NB4 (cell line): ENCODE measurements around the gene CSAG1.
"Not testable (repeated sequence)": the region's sequence is repeated elsewhere in the genome, so short reads cannot be mapped to it uniquely, and the experiment has no call there.

Source experiments
- DNase-seq: peaks from one replicate; pipeline ENCODE4 v3.0.0; 2010; ENCODE audit warnings: low read depth
- H3K4me3 ChIP-seq: one replicate; pipeline ENCODE4 v1.5.1; 2011; ENCODE audit warnings: mild to moderate bottlenecking, low read depth, low read length, moderate library complexity
- MYC ChIP-seq: IDR thresholded peaks from 2 replicates; pipeline ENCODE4 v1.6.1; 2011; ENCODE audit warnings: low read depth, low read length
- POLR2A ChIP-seq: IDR thresholded peaks from 2 replicates; pipeline ENCODE4 v1.6.1; 2011; ENCODE audit warnings: mild to moderate bottlenecking; ENCODE audit not compliant: insufficient read length; ENCODE audit errors: extremely low read depth
- TF ChIP-seq, protein P1 (sequence below): IDR thresholded peaks from 2 replicates; pipeline ENCODE4 v1.6.1; 2011; ENCODE audit warnings: low read depth, low read length
- TF ChIP-seq, protein P2 (sequence below): IDR thresholded peaks from one replicate; pipeline ENCODE4 v1.5.1; 2012; ENCODE audit warnings: low read depth, low read length

The CSAG1 gene

DNA sequence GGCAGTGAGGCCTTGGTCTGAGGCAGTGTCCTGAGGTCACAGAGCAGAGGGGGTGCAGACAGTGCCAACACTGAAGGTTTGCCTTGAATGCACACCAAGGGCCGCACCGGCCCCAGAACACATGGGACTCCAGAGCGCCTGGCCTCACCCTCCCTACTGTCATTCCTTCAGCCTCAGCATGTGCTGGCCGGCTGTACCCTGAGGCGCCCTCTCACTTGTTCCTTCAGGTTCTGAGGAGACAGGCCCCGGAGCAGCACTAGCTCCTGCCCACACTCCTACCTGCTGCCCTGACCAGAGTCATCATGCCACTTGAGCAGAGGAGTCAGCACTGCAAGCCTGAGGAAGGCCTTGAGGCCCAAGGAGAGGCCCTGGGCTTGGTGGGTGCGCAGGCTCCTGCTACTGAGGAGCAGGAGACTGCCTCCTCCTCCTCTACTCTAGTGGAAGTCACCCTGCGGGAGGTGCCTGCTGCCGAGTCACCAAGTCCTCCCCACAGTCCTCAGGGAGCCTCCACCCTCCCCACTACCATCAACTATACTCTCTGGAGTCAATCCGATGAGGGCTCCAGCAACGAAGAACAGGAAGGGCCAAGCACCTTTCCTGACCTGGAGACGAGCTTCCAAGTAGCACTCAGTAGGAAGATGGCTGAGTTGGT is 2.5 kb upstream of the CSAG1 start:
- H3K4me3 ChIP-seq, result no peak overlapping the region
- DNase-seq, result no peak
- TF ChIP-seq, protein P1, sequence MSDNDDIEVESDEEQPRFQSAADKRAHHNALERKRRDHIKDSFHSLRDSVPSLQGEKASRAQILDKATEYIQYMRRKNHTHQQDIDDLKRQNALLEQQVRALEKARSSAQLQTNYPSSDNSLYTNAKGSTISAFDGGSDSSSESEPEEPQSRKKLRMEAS, result no peak
- TF ChIP-seq, protein P2, sequence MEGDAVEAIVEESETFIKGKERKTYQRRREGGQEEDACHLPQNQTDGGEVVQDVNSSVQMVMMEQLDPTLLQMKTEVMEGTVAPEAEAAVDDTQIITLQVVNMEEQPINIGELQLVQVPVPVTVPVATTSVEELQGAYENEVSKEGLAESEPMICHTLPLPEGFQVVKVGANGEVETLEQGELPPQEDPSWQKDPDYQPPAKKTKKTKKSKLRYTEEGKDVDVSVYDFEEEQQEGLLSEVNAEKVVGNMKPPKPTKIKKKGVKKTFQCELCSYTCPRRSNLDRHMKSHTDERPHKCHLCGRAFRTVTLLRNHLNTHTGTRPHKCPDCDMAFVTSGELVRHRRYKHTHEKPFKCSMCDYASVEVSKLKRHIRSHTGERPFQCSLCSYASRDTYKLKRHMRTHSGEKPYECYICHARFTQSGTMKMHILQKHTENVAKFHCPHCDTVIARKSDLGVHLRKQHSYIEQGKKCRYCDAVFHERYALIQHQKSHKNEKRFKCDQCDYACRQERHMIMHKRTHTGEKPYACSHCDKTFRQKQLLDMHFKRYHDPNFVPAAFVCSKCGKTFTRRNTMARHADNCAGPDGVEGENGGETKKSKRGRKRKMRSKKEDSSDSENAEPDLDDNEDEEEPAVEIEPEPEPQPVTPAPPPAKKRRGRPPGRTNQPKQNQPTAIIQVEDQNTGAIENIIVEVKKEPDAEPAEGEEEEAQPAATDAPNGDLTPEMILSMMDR, result no peak
- TF ChIP-seq POLR2A, result no peak
- TF ChIP-seq MYC, result no peak

DNA sequence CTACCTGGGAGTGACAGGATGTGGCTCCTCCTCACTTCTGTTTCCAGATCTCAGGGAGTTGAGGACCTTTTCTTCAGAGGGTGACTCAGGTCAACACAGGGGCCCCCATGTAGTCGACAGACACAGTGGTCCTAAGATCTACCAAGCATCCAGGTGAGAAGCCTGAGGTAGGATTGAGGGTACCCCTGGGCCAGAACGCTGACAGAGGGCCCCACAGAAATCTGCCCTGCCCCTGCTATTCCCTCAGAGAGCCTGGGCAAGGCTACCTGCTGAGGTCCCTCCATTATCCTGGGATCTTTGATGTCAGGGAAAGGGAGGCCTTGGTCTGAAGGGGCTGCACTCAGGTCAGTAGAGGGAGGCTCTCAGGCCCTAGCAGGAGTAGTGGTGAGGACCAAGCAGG is 1.6 kb upstream of the CSAG1 start:
- H3K4me3 ChIP-seq, result no peak overlapping the region
- DNase-seq, result no peak
- TF ChIP-seq MYC (no peak), POLR2A (no peak)
- TF ChIP-seq, protein P1, result no peak
- TF ChIP-seq, protein P2, result no peak

DNA sequence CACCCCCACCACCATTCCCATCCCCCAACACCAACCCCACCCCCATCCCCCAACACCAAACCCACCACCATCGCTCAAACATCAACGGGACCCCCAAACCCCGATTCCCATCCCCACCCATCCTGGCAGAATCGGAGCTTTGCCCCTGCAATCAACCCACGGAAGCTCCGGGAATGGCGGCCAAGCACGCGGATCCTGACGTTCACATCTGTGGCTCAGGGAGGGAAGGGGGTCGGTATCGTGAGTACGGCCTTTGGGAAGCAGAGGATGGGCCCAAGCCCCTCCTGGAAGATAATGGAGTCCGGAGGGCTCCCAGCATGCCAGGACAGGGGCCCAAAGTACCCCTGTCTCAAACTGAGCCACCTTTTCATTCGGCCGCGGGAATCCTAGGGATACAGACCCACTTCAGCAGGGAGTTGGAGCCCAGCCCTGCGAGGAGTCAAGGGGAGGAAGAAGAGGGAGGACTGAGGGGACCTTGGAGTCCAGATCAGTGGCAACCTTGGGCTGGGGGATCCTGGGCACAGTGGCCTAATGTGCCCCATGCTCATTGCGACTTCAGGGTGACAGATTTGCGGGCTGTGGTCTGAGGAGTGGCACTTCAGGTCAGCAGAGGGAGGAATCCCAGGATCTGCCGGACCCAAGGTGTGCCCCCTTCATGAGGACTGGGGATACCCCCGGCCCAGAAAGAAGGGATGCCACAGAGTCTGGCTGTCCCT is 780 bp upstream of the CSAG1 start:
- not testable (repeated sequence) for H3K4me3 ChIP-seq, DNase-seq

DNA sequence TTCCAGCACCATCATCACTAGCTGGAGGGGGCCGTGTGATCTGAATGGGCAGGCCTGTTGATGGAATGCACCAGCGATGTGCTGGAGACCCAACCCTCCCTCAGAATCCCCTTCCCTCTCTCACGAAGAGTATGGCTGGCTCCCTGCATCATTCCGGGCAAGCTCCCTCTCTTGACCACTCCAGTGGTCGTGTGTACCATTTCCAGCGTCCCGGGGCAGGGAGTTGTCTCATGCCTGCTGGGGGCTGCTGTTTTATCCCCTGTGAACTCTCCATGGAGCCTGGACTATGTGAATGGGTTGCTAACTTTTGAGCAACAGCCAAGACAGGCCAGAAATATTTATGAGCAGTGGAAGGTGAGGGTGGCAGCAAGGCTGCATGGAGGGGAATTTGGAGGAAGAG is 8.1 kb downstream of the CSAG1 start:
- no peak overlapping the region for H3K4me3 ChIP-seq
- TF ChIP-seq MYC (no peak), POLR2A (no peak)
- TF ChIP-seq, protein P2, result no peak
- TF ChIP-seq, protein P1, result no peak
- no peak for DNase-seq

DNA sequence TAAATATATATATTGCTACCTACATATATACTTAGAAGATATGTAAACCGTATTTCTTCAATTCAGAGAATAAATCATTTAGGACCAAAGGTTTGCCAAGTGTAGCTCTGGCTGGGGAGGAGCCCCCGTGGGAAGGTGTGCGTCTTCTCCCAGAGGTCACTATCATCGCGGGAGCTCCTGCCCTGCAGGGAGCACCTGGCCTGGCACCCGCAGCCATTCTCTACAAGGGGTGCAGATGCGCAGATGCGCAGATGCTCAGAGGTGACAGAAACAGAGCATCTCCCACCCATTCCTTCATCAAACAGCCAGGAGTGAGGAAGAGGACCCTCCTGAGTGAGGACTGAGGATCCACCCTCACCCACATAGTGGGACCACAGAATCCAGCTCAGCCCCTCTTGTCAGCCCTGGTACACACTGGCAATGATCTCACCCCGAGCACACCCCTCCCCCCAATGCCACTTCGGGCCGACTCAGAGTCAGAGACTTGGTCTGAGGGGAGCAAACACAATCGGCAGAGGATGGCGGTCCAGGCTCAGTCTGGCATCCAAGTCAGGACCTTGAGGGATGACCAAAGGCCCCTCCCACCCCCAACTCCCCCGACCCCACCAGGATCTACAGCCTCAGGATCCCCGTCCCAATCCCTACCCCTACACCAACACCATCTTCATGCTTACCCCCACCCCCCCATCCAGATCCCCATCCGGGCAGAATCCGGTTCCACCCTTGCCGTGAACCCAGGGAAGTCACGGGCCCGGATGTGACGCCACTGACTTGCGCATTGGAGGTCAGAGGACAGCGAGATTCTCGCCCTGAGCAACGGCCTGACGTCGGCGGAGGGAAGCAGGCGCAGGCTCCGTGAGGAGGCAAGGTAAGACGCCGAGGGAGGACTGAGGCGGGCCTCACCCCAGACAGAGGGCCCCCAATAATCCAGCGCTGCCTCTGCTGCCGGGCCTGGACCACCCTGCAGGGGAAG is 19.4 kb downstream of the CSAG1 start, which contains the start of gene MAGEA2B:
TSS of gene MAGEA2B (plus strand) at position 814 of the 973 bp plus-strand sequence. CDS start 2,479 bp downstream, outside the sequence.
- DNase-seq, result not testable (repeated sequence)

DNA sequence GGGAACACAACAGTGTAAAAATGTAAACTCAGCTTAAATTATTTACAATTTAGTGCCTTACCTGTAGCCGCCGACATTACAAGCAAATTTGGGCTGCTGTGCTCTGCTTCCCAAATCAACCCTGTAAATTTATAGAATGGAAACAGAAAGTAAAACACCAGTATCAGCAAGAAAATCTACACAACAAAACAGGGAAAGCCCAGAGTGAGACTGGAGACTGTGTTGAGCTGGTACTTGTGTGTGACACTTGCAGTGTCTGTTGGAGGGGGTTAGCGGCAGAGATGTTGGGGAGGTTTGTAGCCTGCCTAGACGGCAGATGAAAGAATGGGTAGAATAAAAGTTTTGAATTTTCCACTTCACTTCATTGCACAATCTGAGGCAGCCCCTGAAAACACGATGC is 20.3 kb downstream of the CSAG1 start:
- not testable (repeated sequence) for DNase-seq

More for the DNA sequence above, 19.4 kb downstream of the CSAG1 start, which contains the start of gene MAGEA2B:
- not testable (repeated sequence) for H3K4me3 ChIP-seq

DNA sequence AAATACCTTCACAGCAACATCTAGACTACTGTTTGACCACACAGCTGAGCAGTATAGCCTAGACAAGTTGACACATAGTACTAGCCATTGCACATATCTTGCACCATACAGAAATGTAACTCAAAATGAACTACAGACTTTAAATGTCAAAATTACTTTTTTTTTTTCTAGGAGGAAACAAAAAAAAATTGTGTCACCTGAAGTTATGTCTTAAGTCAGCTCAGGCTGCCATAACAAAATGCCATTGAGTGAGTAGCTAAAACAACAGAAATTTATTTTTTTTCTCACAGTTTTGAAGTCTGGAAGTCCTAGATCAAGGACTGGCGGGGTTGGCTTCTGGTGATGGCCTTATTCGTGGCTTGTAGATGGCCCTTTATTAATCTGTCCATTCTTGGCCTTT is 24.3 kb downstream of the CSAG1 start, which contains the start of gene CSAG2:
TSS of gene CSAG2 (minus strand) at position 101 of the 400 bp plus-strand sequence. CDS start 161 bp downstream, outside the sequence.
- not testable (repeated sequence) for H3K4me3 ChIP-seq, DNase-seq

More for the DNA sequence above, 20.3 kb downstream of the CSAG1 start:
- not testable (repeated sequence) for H3K4me3 ChIP-seq

DNA sequence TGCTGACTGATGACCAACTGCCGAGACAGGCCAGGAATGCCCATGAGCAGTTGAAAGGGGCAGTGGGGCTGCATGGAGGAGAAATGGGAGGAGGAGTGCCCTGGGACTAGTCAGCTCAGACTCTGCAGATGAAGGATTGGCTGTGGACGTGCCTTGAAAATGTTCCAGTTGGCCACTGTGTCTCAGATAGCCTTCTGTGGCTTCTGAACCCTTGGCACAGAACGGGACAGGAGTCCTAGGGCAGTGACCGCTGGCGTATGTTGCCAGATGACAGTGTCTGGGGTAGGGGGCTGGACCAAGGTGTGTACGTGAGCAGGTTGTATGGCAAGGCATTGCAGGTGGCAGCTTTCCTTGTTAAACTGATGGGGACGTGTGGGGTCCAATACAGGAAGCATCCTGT is 27.0 kb downstream of the CSAG1 start:
- H3K4me3 ChIP-seq, DNase-seq: not testable (repeated sequence)

DNA sequence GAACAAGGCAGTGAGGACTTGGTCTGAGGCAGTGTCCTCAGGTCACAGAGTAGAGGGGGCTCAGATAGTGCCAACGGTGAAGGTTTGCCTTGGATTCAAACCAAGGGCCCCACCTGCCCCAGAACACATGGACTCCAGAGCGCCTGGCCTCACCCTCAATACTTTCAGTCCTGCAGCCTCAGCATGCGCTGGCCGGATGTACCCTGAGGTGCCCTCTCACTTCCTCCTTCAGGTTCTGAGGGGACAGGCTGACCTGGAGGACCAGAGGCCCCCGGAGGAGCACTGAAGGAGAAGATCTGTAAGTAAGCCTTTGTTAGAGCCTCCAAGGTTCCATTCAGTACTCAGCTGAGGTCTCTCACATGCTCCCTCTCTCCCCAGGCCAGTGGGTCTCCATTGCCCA is 33.1 kb downstream of the CSAG1 start:
- H3K4me3 ChIP-seq, DNase-seq: not testable (repeated sequence)

DNA sequence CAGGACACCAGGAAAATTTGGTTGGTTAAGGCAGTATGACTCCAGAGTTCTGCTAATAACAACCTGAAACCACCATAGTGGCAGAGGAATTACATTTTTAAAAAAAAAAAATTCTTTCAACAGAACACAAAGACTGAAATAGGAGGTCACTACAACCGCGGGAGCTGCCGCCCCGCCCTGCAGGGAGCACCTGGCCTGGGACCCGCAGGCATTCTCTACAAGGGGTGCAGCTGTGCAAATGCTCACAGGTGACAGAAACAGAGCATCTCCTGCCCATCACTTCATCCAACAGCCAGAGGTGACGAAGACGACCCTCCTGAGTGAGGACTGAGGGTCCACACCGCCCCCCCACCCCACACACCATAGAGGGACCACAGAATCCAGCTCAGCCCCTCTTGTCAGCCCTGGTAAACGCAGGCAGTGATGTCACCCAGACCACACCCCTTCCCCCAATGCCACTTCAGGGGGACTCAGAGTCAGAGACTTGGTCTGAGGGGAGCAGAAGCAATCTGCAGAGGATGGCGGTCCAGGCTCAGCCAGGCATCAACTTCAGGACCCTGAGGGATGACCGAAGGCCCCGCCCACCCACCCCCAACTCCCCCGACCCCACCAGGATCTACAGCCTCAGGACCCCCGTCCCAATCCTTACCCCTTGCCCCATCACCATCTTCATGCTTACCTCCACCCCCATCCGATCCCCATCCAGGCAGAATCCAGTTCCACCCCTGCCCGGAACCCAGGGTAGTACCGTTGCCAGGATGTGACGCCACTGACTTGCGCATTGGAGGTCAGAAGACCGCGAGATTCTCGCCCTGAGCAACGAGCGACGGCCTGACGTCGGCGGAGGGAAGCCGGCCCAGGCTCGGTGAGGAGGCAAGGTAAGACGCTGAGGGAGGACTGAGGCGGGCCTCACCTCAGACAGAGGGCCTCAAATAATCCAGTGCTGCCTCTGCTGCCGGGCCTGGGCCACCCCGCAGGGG is 35.3 kb downstream of the CSAG1 start, which contains the start of gene MAGEA3:
TSS of gene MAGEA3 (plus strand) at position 843 of the 980 bp plus-strand sequence. CDS start 2,039 bp downstream, outside the sequence.
- not testable (repeated sequence) for DNase-seq, H3K4me3 ChIP-seq

DNA sequence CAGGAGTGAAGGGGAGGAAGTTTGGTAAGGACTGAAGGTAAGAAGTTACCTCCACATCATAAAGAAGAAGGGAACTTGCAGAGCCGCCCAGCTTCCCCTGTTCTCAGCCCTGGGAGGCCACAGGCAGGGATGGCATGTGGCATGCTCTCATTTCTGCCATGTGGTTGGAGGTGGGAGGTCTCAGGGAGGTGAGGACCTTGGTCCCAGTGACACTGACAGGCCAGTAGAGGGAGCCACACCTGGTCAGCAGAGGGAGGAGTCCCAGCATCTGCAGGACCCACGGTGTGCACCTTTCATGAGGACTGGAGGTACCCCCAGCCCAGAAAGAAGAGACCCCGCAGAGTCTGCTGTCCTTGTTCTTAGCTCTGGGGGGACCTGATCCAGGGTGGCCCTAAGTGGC is 52.5 kb downstream of the CSAG1 start:
- not testable (repeated sequence) for H3K4me3 ChIP-seq, DNase-seq
